GM12875 (cell line): ENCODE measurements around the gene CAPN13.

Experiments used
- H3K4me3 ChIP-seq: one replicate; pipeline ENCODE4 v1.5.1; 2011; ENCODE audit warnings: low read depth, low read length, control low read depth
- CTCF ChIP-seq: IDR thresholded peaks from 2 replicates; pipeline ENCODE4 v1.5.1; 2011; ENCODE audit warnings: low read depth, mild to moderate bottlenecking, control low read depth, inconsistent platforms, low read length, moderate library complexity, borderline replicate concordance; ENCODE audit not compliant: insufficient read depth

Gene CAPN13

GRCh38 chr2:30688956-30689401, 118.3 kb downstream of the CAPN13 start:
- no peak for TF ChIP-seq CTCF
- H3K4me3 ChIP-seq, result no peak overlapping the region

DNA sequence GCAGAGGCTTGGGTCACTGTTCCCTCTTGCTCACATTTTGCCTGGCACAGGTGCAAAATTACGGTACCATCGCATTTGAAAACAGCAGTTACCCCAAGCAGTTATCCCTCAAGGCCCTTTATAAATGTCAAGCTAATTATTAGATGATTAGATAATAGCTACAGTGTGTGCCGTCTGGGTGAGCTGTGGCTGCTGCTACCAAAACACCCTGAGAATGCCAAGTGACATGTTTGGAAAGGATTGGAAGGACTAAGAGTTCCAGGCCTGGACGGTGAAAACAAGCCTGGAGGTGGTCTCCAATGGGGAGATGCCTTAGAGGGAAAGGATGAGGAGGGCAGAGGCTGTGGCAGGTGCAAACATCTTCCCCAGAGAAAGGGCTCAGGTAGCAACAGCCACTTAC, 120.6 kb downstream of the CAPN13 start:
- H3K4me3 ChIP-seq, result no peak overlapping the region
- no peak for TF ChIP-seq CTCF

DNA sequence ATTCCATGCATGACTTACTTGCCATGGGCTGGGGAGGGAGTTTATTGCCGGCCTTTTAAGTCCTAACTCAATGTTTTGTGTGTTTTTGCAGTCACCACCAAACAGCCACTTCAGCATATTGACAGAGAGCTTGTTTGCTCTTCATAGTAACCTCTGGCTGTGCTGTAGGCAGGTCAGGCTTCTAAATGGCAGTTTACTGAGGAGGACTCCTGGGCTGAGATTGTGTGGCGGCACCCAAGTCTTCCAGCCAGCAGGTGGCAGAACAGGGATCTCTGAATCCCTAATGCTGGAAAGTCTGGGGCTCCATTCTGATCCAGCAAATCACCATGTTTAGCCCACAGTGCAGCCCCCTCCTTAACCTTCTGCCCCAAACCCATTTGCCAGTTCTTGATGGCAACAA, 121.2 kb downstream of the CAPN13 start:
- H3K4me3 ChIP-seq, result no peak overlapping the region
- peak; percentile 59 for TF ChIP-seq CTCF

DNA sequence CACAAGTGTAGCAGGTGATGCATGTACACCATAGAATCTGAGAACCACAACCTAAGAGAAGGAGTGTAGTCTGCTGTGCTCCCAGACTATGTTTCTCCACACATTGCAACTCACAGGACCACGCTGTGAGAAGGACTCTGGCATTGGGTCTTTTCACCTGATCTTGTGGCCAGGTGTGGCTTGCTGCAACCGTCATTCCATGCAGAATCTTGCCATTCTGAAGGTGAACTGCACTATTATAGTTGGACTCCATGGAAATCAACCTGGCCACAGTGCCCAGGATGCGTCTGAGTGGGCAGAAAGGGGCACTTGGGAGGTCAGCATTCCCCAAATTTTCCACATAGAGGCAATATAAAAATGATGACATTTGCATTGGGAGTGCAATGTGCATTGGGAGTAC, 122.2 kb downstream of the CAPN13 start:
- no peak overlapping the region for H3K4me3 ChIP-seq
- TF ChIP-seq CTCF, result no peak

DNA sequence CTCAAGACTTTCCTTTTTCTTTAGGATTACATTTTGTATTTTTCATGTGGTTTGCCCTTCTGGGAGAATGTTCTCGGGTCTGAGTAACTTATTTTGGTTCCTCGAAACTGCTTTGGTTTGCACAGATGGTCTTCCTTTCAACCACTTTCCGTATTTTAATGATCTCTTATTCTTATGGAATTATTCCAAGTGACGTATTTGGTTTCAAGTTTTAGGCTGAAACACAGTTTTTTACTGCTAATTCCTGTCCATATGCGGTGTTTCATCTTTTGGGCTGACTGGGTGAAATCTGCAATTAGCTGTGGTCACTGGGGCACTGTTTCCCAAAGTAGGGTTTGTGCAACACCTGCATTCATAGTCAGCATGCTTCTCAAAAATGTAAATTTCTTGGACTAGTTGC, 122.7 kb downstream of the CAPN13 start:
- TF ChIP-seq CTCF, result no peak
- H3K4me3 ChIP-seq, result no peak overlapping the region

DNA sequence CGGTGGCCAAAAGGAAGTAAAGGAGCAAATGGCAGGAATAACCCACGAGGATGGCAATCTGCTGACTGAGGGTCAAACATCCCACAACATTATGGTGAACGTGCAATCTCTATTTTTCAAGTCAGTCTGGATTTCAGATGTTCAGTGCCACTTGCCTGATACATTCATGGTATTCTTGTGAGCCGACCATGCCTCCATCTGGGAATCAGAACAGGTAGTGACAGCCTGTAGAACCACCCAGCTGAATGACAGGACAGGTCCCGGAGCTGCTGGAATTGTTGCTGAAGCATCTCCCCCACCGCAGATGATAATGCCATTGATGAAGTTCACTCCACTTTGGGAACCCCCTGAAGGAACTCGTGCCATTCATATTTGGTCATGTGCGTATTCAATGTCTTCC, 123.2 kb downstream of the CAPN13 start:
- no peak for TF ChIP-seq CTCF
- no peak overlapping the region for H3K4me3 ChIP-seq

DNA sequence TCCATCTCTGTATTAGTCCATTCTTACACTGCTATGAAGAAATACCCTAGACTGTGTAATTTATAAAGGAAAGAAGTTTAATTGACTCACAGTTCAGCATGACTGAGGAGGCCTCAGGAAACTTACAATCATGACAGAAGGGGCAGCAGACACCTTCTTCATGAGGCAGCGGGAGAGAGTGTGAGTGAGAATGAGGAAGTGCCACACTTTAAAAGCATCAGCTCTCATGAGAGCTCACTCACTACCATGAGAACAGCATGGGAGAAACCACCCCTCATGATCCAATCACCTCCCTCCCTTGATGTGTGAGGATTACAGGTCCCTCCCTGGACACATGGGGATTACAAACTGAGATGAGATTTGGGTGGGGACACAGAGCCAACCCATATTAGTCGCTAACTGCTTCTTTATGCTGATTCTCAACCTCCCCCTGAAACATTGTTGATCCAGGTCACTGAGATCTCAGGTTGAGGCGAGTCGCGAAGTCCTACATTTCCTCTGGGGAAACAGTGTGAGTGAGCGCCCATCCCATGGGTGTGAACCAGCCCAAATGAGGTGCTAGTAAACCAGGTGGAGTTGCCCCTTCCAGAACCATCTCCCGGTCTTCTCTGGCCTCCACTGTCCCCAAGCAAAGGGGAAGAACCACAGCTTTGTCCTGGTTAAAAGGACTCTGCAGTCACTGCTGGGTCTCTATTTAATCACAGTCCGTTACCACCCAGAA, 123.8 kb downstream of the CAPN13 start:
- H3K4me3 ChIP-seq, result no peak overlapping the region
- no peak for TF ChIP-seq CTCF
